Immature natural killer cell (primary cell): Measurements from ENCODE around the gene PRSS21. TPM values are rescaled to one million over a fixed set of nuclear protein-coding genes. Genes with fewer than 3 reads are reported as not detected.

Experiments
- DNase-seq, 3 donors: peaks; one replicate each; pipeline ENCODE4 v3.0.0; 2022; ENCODE audit warnings: mixed read lengths in 1 of 3
- H3K27ac Mint-ChIP-seq, 6 donors: one replicate each; pipeline ENCODE4 v1.8.0; 2020; ENCODE audit warnings: mixed read lengths in 6 of 6, mild to moderate bottlenecking in 5 of 6, inconsistent platforms in 4 of 6, moderate library complexity in 3 of 6
- H3K27me3 Mint-ChIP-seq, 3 donors: one replicate each; pipeline ENCODE4 v1.8.0; 2020 to 2021; ENCODE audit warnings: low read depth in 3 of 3, mild to moderate bottlenecking in 3 of 3, mixed read lengths in 3 of 3, moderate library complexity in 3 of 3, inconsistent platforms in 1 of 3
- H3K36me3 Mint-ChIP-seq, 3 donors: one replicate each; pipeline ENCODE4 v1.8.0; 2020; ENCODE audit warnings: mixed read lengths in 3 of 3, inconsistent platforms in 2 of 3, mild to moderate bottlenecking in 2 of 3
- H3K4me1 Mint-ChIP-seq, 2 donors: one replicate each; pipeline ENCODE4 v1.8.0; 2020; ENCODE audit warnings: inconsistent platforms in 2 of 2, mild to moderate bottlenecking in 2 of 2, mixed read lengths in 2 of 2, moderate library complexity in 1 of 2
- H3K4me3 Mint-ChIP-seq, 5 donors: one replicate each; pipeline ENCODE4 v1.8.0; 2020; ENCODE audit warnings: mild to moderate bottlenecking in 5 of 5, mixed read lengths in 5 of 5, inconsistent platforms in 3 of 5, moderate library complexity in 3 of 5
- H3K9me3 Mint-ChIP-seq, 6 donors: one replicate each; pipeline ENCODE4 v1.8.0; 2020; ENCODE audit warnings: mild to moderate bottlenecking in 6 of 6, mixed read lengths in 6 of 6, inconsistent platforms in 4 of 6, moderate library complexity in 3 of 6
- polyA plus RNA-seq, 3 donors: library from polyadenylated mRNA; unstranded; fragments of 300-500 nt; fragmentation: Illumina TruSeq; gene quantifications; one replicate each; pipeline ENCODE4 v1.2.3, GENCODE V29; 2021

The PRSS21 gene
- polyA plus RNA-seq, 3 donors from 2014 or later, result 3.1 to 11.0 (median 6.8) TPM

DNA sequence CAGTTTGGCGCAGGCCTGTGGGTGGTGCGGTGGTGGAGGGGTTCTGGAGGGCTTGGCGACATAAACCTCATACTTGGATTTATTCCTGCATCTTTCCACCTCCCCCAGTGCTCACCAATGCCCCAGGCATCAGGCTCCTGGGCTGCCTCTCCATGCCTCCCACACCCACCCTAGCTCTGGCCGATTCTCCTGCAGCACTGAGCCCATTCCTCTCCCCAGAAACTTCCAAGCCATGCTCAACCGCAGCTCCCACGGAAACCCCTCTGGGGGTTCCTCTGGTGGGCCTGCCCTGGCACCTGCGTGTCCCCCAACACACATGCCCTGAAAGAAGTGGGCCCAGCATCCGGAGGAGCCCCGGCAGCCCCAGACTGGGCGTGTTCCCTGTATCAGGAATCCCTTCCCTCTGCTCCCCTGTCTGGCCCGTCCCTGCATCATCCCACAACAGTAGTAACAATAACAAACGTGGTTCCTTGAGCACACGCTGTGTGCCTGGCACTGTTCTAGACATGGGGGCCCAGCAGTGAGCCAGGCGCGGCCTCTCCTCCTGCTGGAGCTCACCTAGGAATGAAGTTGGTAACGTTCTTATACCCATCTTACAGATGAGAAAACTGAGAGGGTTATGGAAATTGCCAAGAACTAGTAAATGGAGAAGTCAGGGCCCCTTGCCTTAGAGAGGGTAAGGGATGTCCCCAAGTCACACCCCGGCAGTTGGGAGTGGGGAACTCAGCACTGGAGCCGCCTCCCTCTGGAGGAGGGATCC is 2.3 kb downstream of the PRSS21 start:
- H3K4me1 Mint-ChIP-seq, result no peaks in the 10 kb centered on the region
- no peaks in the 10 kb centered on the region for H3K36me3 Mint-ChIP-seq
- H3K4me3 Mint-ChIP-seq, result no peak overlapping the region
- peak overlapping the region in 1 of 6 donors; percentile 26 for H3K27ac Mint-ChIP-seq
- no peak for DNase-seq
- peaks cover 0 to 2% (median 1%) of the 10 kb centered on the region in 3 donors for H3K27me3 Mint-ChIP-seq
- H3K9me3 Mint-ChIP-seq, result no peaks in the 10 kb centered on the region

DNA sequence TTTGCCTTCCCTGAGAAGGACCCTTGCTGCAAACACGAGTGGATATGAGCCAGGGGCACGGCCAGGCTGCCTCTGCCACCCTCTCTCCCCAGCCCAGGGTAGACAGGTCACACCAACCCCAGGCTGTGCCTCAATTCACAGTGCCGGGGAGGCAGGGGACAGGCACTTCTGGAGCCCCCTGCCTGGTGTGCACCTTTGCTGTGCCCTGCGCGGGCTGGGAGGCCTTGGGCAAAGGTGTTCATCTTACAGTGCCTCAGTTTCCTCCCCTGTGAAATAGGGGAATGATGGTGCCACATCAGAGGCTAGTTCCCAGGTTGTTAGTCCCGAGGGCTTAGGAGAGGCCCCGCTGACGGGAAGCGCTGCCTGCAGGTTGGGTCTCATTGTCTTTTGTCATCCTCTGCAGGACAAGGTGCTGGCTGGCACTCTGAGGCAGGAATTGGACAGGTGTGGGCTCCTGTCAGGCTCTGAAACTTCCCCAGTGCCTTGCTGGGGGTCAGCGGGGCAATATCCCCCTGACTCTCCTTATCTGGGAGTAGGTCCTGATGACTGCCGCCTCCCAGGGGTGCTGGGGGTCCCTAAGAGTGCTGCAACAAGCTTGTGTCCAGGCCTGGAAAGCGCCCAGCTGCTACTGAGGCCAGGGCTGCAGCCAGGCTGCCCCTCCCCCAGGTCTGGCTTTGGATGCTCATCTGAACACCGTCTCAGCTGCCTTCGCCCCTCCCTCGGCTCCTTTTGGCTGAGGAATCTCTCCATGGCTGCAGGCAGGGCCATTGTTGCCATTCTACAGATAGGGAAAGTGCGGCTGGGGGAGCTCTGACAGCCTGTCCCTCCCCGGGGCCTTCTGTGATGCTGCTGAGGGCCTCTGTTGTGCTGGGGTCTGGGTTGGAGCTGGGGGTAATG is 3.1 kb downstream of the PRSS21 start:
- no peak overlapping the region for H3K27ac Mint-ChIP-seq
- H3K4me1 Mint-ChIP-seq, result no peaks in the 10 kb centered on the region
- peaks cover 0 to 3% (median 0%) of the 10 kb centered on the region in 3 donors for H3K27me3 Mint-ChIP-seq
- H3K36me3 Mint-ChIP-seq, result no peaks in the 10 kb centered on the region
- no peaks in the 10 kb centered on the region for H3K9me3 Mint-ChIP-seq
- no peak overlapping the region for H3K4me3 Mint-ChIP-seq
- DNase-seq, result no peak

DNA sequence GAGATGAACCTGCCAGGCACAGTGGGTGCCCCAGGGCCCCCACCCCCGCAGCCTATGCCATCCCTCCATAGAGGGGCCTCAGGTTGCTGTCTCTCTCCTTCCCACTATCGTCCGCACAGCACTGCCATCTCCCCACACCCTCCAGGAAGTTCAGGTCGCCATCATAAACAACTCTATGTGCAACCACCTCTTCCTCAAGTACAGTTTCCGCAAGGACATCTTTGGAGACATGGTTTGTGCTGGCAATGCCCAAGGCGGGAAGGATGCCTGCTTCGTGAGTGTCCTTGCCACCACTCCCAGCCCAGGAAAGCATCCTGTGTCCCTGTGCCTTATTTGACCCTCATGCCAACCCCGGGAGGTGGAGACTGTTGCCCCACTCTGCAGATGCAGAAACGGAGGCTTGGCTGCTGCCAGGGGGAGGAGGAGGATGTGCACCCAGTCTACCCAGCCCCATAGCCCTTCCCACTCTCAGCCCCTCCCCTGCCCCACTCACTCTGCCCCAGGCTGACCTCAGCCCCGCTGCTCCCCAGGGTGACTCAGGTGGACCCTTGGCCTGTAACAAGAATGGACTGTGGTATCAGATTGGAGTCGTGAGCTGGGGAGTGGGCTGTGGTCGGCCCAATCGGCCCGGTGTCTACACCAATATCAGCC is 3.9 kb downstream of the PRSS21 start:
- Mint-ChIP-seq H3K4me1 (no peaks in the 10 kb centered on the region), H3K9me3 (no peaks in the 10 kb centered on the region), H3K4me3 (no peak overlapping the region), H3K27ac (no peak overlapping the region), H3K36me3 (no peaks in the 10 kb centered on the region), H3K27me3 (peaks cover 0 to 4% (median 0%) of the 10 kb centered on the region in 3 donors)
- DNase-seq, result no peak

DNA sequence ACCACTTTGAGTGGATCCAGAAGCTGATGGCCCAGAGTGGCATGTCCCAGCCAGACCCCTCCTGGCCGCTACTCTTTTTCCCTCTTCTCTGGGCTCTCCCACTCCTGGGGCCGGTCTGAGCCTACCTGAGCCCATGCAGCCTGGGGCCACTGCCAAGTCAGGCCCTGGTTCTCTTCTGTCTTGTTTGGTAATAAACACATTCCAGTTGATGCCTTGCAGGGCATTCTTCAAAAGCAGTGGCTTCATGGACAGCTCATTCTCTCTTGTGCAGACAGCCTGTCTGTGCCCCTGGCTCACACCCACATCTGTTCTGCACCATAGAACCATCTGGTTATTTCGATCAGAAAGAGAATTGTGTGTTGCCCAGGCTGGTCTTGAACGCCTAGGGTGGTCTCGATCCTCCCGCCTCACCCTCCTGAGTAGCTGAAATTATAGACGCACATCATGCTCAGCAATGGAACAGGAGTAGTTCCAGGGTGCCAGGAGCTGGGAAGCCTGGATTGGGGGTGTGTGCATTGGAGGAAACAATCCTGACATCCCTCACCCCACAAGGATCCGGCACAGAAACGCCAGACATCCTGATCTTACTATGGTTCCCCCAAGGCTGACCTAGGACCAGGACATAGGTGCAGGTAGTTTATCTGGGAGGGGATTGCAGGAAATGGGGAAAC is 4.6 kb downstream of the PRSS21 start:
- no peak for DNase-seq
- Mint-ChIP-seq H3K27ac (no peak overlapping the region), H3K36me3 (no peaks in the 10 kb centered on the region), H3K9me3 (no peaks in the 10 kb centered on the region), H3K4me1 (no peaks in the 10 kb centered on the region), H3K4me3 (no peak overlapping the region), H3K27me3 (peaks cover 0 to 6% (median 0%) of the 10 kb centered on the region in 3 donors)

DNA sequence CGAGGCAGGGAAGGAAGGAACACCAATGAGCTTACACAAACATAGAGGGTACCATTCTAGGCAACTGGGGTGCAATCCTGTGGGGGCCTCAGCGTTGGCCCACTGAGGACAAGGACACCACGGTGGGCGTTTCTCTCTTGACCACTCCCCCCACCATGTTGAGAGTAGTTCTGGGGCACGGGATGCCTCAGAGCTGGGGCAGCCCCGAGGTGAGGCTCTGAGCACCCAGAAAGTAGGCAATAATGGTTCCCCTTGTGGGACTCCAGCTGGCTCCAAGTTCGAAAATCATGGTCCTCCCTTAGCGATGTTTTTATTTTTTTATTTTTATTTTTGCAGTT is 5.1 kb downstream of the PRSS21 start:
- Mint-ChIP-seq H3K36me3 (no peaks in the 10 kb centered on the region), H3K9me3 (no peaks in the 10 kb centered on the region), H3K27me3 (peaks cover 0 to 6% (median 0%) of the 10 kb centered on the region in 3 donors), H3K4me3 (no peak overlapping the region), H3K4me1 (no peaks in the 10 kb centered on the region), H3K27ac (no peak overlapping the region)
- no peak for DNase-seq

DNA sequence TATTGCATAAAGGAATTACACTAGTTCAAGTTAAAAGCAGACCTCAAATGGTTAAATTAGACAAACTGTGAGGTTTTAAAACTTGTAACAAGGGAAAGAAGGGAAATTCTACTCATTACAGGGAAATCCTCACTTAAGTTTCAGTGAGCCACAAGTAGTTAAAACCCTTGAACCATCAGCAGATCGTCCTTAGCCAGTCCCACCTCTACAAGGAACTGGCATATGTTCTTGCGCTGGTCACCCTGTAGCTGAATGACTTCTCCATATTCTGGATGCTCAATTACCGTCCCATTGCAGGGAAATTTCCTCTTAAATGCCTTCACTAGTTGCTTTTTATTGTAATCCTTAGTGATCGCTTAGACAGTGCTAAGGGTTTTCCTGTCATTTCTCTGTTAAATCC is 5.5 kb downstream of the PRSS21 start:
- Mint-ChIP-seq H3K4me1 (no peaks in the 10 kb centered on the region), H3K36me3 (no peaks in the 10 kb centered on the region), H3K27me3 (peaks cover 0 to 6% (median 0%) of the 10 kb centered on the region in 3 donors), H3K9me3 (no peaks in the 10 kb centered on the region), H3K27ac (no peak overlapping the region), H3K4me3 (no peak overlapping the region)
- DNase-seq, result no peak

DNA sequence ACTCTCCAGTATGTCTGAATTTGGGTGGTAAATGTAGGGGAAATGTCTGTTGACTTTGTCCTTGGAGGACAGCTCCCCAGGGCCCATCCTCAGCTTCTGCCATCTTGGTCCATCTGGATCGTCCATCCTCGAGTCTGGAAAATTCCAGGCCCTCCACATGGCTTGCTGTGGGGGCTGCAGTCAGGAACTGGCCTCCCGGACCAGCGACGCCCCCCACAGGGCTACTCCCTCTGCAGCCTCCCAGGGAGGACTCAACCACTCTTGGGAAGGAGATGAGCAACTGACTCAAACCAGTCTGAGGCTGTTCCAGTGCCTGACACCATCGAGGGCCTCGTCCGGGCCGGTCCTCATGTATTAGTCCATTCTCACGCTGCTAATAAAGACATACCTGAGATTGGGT is 7.6 kb downstream of the PRSS21 start:
- no peak for DNase-seq

DNA sequence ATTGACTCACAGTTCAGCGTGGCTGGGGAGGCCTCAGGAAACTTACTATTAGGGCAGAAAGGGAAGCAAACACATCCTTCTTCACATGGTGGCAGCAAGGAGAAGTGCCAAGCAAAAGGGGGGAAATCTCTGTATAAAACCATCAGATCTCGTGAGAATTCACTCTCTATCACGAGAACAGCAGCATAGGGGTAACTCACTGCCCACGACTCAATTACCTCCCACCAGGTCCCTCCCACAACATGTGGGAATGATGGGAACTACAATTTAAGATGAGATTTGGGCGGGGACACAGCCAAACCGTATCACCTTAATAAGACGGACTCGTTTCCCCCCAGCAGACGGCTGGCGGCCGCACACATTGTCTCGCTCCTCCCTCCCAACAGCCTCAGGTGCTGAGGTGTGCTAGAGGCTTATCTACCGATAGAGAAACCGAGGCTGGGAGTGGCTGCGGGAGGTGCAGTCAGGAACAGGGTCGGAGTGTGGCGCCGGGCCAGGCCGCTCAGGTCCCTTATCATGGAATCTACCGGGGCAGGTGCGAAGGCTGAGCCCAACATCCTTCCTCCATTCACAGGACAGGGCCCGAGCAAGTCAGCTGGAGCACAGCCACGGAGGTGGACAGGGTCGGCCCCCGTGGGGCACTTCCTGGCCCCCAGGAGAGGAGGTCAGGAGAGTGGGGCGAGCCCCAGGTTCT is 8.2 kb downstream of the PRSS21 start:
- peaks cover 0 to 6% (median 0%) of the 10 kb centered on the region in 3 donors for H3K27me3 Mint-ChIP-seq
- no peaks in the 10 kb centered on the region for H3K36me3 Mint-ChIP-seq
- DNase-seq, result no peak
- no peak overlapping the region for H3K27ac Mint-ChIP-seq
- no peak overlapping the region for H3K4me3 Mint-ChIP-seq
- no peaks in the 10 kb centered on the region for H3K4me1 Mint-ChIP-seq
- H3K9me3 Mint-ChIP-seq, result no peaks in the 10 kb centered on the region

More for the DNA sequence above, 7.6 kb downstream of the PRSS21 start:
- Mint-ChIP-seq H3K4me3 (no peak overlapping the region), H3K36me3 (no peaks in the 10 kb centered on the region), H3K4me1 (no peaks in the 10 kb centered on the region), H3K27me3 (peaks cover 0 to 6% (median 0%) of the 10 kb centered on the region in 3 donors), H3K27ac (no peak overlapping the region), H3K9me3 (no peaks in the 10 kb centered on the region)

DNA sequence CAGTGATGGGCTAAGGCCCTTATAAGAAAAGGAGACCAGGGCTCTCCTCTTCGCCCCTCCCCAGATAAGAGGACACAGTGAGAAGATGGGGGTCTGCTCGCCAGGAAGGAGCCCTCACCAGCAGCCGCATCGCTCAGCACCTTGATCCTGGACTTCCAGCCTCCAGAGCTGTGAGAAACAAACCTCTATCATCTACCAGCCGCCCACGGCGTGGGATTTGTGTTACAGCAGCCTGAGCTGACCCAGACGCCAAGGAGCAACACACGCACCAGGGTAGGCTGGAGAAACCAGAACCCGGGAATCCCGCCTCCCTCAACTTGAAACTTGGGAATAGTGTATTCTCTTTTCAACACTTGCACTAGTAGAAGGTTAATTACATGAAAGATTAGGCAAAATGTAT is 8.9 kb downstream of the PRSS21 start:
- Mint-ChIP-seq H3K27me3 (peaks cover 0 to 6% (median 0%) of the 10 kb centered on the region in 3 donors), H3K4me3 (no peak overlapping the region), H3K27ac (no peak overlapping the region), H3K9me3 (no peaks in the 10 kb centered on the region), H3K36me3 (no peaks in the 10 kb centered on the region), H3K4me1 (no peaks in the 10 kb centered on the region)
- DNase-seq, result no peak

DNA sequence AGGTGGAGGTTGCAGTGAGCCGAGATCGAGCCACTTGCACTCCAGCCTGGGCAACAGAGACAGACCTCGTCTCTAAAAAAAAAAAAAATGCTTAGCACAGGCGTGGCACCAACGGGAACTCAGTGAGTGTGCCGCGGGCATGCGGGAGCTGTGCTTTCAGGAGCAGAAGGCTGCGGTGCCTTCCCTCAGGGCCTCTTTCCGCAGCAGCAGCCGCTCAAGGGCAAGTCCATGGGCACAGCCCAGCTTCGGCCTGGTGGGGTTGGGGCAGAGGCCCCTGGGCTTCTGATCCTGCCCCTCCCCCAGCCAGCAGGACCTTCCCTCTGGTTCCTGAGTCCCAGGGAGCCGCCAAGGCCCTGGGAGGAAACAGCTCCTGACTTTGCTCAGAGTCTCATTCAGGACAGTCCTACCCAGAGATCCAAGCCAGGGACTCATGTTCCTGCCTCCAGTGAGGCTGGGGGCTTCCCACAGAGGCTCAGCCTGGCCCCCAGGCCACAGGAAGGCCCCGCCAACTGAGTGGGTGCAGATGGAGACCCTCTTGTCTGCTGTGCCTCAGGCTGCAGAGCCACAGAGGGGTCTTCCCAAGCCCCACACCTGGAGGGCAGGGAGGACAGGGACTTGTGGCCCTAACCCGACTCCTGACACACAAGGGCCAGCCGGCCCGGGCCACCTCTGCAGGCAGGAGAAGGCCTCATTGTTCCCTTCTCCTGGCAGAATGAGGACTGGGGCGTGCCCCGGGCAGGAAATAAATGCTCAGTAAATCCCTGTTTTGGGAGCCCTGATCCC is 9.7 kb downstream of the PRSS21 start:
- Mint-ChIP-seq H3K27ac (no peak overlapping the region), H3K36me3 (no peaks in the 10 kb centered on the region), H3K27me3 (peaks cover 0 to 5% (median 2%) of the 10 kb centered on the region in 3 donors), H3K4me3 (no peak overlapping the region), H3K4me1 (no peaks in the 10 kb centered on the region), H3K9me3 (no peaks in the 10 kb centered on the region)
- no peak for DNase-seq

DNA sequence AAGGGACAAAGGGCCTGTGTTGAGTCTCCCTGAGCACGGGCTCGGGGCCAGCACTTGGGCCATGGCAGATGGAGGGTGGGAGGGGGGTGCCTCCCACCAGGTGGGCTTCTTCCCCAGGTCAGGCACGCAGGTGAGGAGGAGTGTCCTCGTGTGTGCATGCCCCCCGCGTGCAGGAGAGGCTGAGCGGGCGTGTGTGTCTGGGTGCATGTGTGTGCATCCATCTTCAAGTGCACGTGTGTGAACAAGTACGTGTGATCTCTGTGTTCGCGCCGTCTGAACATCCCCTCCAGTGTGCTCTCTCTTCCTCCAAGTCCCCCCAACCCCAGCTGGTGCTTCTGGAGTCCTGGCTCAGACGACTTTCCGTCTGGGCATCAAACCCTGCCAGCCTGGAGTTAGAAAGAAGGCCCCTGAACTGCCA is 10.3 kb downstream of the PRSS21 start:
- Mint-ChIP-seq H3K36me3 (no peaks in the 10 kb centered on the region), H3K4me3 (no peak overlapping the region), H3K27me3 (peaks cover 0 to 5% (median 2%) of the 10 kb centered on the region in 3 donors), H3K9me3 (no peaks in the 10 kb centered on the region), H3K27ac (no peak overlapping the region), H3K4me1 (no peaks in the 10 kb centered on the region)
- DNase-seq, result no peak

DNA sequence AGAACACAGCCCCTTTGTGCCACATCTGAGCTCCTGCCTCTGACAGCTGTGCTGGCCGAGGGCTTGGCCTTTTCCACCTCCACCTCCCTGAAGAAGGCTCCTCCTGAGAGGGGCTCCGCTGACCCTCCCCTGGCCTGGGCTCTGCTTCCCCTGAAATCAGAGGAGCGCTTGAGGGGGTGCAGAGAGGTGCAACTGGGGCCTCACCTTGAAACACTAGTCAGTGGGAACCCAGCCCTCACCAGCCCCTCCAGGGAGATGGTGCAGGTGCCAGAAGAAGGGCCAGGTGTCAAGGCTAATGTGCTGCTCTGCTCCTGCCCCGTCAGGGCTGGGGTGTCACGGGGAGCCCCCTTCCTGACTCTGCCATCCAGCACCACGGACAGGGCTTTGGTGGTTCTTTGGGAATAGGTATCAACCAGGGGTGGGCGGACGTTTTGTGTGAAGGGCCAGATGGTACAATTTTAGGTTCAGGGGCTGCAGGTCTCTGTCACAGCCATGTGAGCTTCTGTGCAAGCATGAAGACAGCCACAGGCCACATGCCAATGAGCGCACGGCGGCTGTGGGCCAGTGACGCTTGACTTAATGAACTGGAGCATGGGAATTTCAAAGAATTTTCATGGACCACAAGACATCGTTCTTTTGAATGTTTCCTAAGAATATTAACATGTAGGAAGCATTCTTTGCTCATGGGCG is 10.9 kb downstream of the PRSS21 start:
- no peaks in the 10 kb centered on the region for H3K36me3 Mint-ChIP-seq
- DNase-seq, result no peak
- no peak overlapping the region for H3K4me3 Mint-ChIP-seq
- H3K27ac Mint-ChIP-seq, result no peak overlapping the region
- no peaks in the 10 kb centered on the region for H3K9me3 Mint-ChIP-seq
- peaks cover 2 to 5% (median 2%) of the 10 kb centered on the region in 3 donors for H3K27me3 Mint-ChIP-seq
- H3K4me1 Mint-ChIP-seq, result no peaks in the 10 kb centered on the region
